GM21526 (cell line): Measurements from ENCODE around the gene VPS11.
"Not testable (repeated sequence)": the region's sequence is repeated elsewhere in the genome, so short reads cannot be mapped to it uniquely, and the experiment has no call there.

Source experiments
- ATAC-seq: cut with Tn5 transposase; IDR thresholded peaks from one replicate; pipeline ENCODE4 v1.9.1; 2021; ENCODE audit warnings: moderate library complexity; ENCODE audit not compliant: unreplicated experiment, low FRiP score

Gene VPS11

GRCh38 chr11:119067371-119068222 lies at the start of gene VPS11:
Gene VPS11, plus strand, starts transcription at chr11:119067818. Its CDS starts 6 bp downstream, at chr11:119067824.
- ATAC-seq = peak; percentile 82

- ATAC-seq = peak; percentile 78
These were observed 49.3 kb upstream of the VPS11 start, which contains the start of the genes RPS25 and TRAPPC4 for GRCh38 chr11:119018074-119018938. Gene RPS25, minus strand, starts transcription at chr11:119018343. Its CDS starts 59 bp downstream, at chr11:119018284. Gene TRAPPC4, plus strand, starts transcription at chr11:119018766. Its CDS starts 30 bp downstream, at chr11:119018796.

DNA sequence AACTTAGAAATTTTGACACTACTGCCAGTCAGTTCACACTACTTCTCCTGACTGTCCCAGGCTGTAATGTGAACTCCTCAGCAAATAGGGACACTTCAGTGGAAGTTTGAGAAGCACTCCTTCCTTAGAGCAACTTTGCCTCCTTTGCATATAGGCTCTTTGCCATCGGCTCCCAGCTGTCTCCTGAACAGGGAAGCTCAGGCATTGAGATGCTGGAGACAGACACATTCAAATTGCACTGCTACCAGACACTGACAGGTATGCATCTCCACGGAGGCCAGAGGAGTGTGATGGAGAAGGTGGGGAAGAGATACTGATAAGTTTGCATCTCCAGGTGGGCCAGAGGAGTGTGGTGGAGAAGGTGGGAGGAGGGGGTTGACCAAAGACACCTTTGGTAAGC lies 47.6 kb upstream of the VPS11 start:
- ATAC-seq = no peak

DNA sequence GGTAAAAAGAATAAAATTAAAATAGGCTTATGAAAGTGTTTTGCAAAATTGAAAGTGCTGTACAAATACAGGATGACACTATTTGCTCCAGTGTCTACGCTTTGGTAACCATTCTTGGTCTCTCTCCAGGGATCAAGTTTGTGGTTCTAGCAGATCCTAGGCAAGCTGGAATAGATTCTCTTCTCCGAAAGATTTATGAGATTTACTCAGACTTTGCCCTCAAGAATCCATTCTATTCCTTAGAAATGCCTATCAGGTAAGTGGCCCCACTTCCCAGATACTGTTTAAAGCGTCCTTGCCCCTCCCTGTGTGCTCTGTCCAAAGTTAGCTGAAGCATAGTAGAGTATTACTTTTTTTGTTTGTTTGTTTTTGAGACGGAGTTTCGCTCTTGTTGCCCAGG lies 46.0 kb upstream of the VPS11 start:
- no peak for ATAC-seq

DNA sequence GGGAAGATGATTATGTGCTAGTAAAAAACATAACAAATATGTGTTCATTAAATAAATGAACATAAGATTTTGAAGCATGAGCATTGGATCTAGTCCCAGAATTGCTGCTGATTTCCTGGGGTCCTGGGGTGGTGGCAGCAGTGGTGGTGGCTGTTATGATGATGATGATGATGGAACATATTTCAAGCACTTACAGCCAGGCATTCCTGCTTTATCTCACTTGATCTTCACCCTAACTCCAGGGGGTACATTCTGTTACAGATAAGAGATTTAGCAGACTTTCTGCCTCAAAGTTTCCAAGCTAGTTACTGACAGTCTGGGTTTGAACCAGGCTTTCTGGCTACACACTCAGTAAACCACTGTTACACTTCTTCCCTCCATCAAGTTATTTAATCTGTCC lies 43.9 kb upstream of the VPS11 start:
- ATAC-seq = no peak

- no peak for ATAC-seq
These were observed 43.1 kb upstream of the VPS11 start for GRCh38 chr11:119024430-119025098.

DNA sequence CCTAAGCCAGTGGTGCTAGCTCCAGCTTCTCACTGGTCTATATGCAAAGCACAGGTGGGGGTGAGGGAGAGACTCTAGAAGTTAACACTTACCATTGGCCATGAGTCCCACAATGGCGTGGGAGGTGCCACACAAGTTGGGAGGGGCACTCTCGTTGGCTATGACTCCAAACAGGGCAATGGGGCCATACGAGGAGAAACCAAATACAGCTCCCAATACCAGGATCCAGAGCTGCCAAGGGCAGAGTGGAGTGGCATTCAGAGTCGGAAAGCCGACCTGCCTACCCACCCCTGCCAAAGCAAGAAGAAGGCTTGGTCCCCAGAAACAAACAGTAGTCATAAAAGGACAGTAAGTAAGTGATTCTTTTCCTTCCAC lies 42.5 kb upstream of the VPS11 start:
- no peak for ATAC-seq

DNA sequence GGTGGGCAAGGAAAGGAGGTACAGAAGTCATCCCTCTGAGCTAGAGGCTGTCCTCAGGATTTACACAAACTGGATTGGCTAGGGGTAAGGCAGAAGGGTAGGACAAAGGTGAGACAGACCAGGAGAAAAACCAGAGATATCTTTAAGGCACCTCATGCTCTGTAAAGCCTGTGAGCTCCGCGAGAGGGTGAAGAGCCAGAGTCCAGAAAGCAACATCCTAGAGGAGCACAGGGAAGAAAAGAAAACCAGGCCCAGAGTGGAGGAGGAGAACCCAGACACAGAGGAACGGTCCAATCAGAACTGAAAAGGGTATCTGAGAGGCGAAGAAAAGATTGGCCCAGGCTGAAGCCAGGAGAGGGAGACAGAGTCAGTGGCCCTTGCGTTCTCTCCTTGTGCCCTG lies 42.1 kb upstream of the VPS11 start:
- no peak for ATAC-seq

DNA sequence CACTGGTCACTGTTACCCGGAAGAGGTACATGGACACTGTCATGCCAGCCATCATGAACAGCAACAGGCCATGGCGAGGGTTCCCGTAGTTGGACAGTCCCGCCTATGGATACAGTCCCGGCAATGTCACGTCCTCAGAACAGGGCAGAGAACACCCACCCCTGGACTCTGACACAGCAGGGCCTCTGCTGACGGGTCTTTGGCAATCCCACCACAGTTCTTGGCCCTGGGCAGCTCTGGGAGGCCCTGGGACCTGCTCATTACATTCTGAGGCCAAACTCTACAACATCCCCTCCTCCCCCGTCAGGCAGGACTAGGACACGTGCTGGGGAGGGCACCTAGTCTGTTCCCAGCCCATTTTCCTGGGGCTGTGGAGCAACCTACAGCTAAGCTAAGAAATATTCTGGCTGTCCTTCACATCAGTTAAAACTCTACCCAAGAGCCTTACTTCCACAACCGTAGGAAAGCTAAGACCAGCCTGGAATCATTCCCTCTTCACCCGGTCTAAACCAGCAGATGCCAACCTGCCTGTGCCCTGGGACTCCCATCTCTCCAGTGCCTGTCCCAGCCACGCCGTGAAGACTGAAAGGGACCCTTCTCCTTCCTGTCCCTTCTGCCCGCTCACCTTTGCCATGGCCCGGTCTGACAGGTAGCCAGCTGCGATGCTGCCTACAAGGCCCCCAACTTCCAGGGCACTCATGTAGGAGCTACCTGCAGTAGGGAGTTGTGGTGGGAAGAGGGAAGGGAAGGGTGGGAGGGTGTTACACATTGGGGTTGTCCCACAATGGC lies 41.4 kb upstream of the VPS11 start:
- no peak for ATAC-seq

DNA sequence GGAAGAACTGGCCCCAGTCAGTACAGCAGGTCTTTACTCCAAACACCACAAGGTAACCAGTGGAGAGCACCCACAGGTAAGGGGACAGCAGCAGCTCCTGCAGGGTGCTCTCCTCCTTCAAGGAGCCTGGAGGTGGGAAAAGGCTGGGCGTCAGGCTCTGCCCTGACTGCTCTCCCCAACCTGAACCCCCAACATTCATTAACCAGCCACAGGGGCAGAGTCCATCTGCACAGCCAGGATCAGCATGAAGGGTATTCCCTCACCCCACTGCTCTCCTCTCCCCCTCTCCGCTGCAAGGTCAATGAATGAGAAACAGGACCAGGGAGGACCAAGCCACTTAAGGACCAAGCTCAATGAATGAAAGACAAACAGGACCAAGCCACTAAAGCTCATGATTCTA lies 40.6 kb upstream of the VPS11 start:
- ATAC-seq = no peak

DNA sequence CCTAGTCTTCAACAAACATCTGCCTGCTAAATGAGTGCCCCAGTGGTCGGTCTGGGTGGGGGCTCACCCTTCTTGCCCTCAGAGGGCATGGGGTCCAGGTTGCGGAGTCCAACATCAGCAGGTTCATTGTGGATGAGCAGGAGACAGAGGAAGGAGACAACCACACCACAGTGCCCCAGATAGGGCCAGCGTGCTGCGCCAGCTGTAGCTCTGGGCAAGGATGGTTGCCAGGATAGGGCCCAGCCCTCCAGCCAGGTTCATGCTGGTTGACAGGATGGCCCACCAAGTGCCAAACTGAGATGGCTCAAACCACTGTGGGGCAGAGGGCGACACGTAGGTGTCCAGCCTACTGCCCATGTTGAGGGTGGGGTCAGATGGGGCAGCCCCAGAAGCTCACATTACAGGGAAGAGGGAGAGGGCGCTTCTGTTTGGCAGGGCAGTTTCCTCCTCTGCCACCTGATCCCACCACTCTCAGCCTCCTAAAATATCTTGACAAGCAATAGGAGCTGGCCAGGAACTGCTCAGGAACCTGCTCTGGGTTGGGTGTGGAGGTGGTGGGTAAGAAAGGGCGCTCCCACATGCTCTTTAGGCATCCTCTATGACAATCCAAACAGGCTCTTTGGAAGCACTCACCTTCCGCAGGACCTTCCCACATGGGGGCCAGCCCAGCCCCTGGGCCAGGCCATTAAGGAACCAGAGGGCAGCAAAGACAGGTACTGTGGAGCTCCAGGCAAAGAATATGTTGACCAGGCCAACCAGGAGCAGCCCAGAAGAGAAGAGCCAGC lies 39.9 kb upstream of the VPS11 start:
- ATAC-seq = no peak

DNA sequence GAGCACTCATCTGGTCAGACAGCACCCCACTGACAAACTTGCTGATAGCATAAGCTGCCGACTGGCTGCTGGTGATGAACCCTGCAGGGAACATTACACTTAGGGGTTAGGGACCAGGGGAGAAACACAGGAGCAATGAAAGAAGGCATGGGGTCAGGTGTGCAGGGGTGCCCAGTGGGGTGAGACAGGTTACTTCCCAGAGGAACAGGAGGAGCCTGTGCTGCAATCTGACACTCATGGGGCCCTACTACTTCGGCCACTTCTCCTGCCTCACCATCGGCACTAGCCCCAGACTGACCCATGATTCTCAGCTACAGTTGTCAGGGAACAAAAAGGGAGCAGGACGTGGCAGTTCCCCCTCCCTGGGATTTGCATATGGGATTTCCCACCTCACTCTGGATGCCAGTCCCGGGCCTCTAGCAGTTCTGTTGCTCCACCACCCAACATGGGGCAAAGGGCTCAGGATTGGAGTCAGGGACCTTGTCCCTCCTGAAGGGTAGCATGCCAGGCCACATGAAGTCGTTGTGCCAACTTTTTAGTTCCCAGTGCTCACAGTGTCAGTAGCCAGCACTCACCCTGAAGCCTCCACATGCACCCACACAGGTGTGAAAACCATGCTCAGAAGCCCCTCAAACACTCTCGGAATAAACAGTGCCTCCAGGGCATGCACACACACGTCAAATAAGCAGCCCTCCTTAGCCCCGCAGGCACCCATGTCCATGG lies 39.1 kb upstream of the VPS11 start:
- no peak for ATAC-seq

- no peak for ATAC-seq
These were observed 38.6 kb upstream of the VPS11 start for GRCh38 chr11:119029069-119029339.

DNA sequence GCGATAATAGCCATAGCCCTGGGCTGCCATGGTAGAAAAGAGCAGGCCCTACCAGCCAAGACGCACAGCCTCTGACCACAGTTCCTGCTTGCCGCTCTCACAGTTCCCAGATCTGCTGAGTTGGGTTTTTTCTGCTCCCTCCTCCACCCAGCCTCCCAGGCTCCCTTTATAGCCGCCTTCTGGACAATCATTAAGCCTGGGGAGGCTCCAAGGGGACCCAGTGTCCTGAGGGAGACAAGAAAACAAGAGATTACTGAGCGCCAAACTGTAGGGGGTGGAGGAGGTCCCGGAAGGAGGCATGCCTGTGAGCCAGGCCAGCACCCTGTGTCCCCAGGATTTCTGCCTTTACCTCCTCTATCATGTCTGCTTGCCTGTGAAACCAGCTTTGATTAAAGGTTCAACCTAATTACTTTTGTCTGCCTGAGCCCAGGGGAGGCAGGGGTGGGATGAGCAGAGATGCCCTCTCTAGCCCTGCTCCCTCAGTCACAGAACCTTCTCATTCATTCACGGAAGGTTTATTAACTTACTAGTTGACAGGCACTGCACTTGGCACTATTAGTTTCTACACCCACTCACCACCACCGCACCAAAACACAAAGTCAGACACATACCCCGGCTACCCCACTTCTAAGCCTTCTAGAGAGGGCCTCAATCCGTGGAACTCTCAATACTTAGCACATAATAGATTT lies 38.1 kb upstream of the VPS11 start:
- ATAC-seq = peak; percentile 10

DNA sequence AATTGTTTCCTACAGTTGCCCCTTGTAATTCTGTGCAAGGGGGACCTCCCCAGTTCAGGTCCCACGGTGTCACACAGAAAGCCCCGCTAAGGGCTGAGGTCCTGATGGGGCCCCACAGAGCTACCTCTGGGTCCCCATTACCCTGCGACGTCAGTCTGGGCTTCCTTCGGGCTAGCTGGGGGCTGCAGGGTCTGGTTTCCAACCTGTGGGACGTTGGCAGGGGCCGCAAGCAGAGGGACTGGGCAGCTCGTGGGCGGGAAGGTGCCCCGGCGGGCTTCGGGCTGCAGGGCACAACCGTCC lies 37.6 kb upstream of the VPS11 start:
- ATAC-seq = peak; percentile 10

DNA sequence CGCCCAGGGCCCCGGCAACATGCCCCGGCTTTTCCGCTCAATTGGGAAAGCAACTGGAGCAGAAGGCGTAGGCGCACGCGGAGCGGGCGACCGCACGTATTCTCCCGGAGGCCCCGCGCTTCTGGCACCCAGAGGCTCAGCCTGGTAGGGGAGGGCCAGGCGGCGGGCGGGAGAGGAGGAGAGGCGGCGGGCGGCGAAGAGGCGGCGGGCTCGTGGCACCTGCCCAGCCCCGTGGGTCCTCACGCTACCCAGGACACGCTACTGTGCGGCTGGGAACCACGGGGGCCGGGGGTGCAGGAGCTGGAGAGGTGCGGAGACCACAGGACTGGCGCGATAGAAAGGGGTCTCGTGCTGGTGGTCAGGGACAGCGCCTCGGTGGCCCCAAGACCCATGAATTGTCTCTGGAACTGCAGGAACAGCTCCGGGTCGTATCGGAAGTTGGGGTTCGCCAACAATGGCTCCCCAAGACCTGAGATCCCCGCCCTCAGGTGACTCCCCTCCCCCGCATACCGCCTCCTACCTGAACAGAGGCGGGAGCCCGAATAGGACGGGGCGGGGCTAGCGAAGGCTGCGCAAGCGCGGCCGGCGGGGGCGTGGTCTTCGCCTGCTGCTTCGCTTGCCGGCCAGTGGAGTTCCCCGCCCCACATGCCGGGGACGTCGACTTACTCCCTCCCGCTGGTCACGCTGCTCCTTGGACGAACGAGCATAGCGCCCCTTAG lies 37.1 kb upstream of the VPS11 start, which contains the start of gene SLC37A4:
TSS of gene SLC37A4 (minus strand) at position 549 of the 719 bp plus-strand sequence.
- peak; percentile 73 for ATAC-seq

DNA sequence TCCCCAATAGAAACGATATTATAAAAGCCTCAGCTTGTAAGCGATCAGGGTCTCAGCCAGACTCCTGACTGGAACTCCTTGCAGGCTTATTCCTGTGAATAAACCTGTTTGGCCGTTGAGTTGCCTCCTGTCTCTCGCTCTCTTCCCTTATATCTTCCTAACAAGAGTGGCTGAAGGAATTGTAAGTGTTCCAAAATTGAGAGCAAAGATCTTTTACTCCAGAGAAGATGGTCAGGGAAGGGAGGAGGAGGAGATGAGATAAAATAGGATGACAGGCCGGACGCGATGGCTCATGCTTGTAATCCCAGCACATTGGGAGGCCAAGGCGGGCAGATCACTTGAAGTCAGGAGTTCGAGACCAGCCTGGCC lies 35.7 kb upstream of the VPS11 start:
- ATAC-seq = no peak

GRCh38 chr11:119033421-119033820 lies 34.2 kb upstream of the VPS11 start:
- ATAC-seq = not testable (repeated sequence)
